PFSK-1 (cell line): Measurements from ENCODE around the gene SMCO1.

Experiments used
- FOXP2 ChIP-seq: optimal IDR thresholded peaks from 2 replicates; pipeline ENCODE3; 2011; ENCODE audit warnings: borderline replicate concordance, control low read depth, inconsistent platforms; ENCODE audit not compliant: insufficient read depth; ENCODE audit errors: extremely low read length, extremely low read depth
- POLR2AphosphoS5 ChIP-seq: IDR thresholded peaks from 2 replicates; pipeline ENCODE4 v1.6.1; 2012; ENCODE audit warnings: low read depth, mild to moderate bottlenecking, control low read depth, low read length, moderate library complexity
- REST ChIP-seq, 2 experiments: IDR thresholded peaks; 2 replicates each; pipeline versions ENCODE4 v1.6.1 to v1.8.0; 2011 to 2012; ENCODE audit warnings: low read depth in 2 of 2, low read length in 2 of 2, control low read depth in 1 of 2, inconsistent platforms in 1 of 2, mild to moderate bottlenecking in 1 of 2, moderate library complexity in 1 of 2; ENCODE audit not compliant: insufficient read depth in 1 of 2
- SIN3A ChIP-seq: IDR thresholded peaks from 2 replicates; pipeline ENCODE4 v1.6.1; 2012; ENCODE audit warnings: mild to moderate bottlenecking, low read length, moderate library complexity, borderline replicate concordance; ENCODE audit not compliant: insufficient read depth
- TAF1 ChIP-seq: IDR thresholded peaks from 2 replicates; pipeline ENCODE4 v1.6.1; 2012; ENCODE audit warnings: low read length, control low read depth, borderline replicate concordance; ENCODE audit not compliant: insufficient read depth

The SMCO1 gene

GRCh38 chr3:196463478-196463756, 51.7 kb downstream of the SMCO1 start:
- TF ChIP-seq REST (IDR thresholded peaks at IDR 0.05; ENCODE audit: insufficient read depth in 1 of 2, low read depth in 2 of 2, low read length in 2 of 2) (no peak), SIN3A (no peak), TAF1 (no peak), POLR2AphosphoS5 (no peak), FOXP2 (no peak)

- TF ChIP-seq FOXP2 (no peak), SIN3A (no peak), POLR2AphosphoS5 (no peak), TAF1 (no peak), REST (IDR thresholded peaks at IDR 0.05; ENCODE audit: insufficient read depth in 1 of 2, low read depth in 2 of 2, low read length in 2 of 2) (no peak)
Measured at GRCh38 chr3:196458063-196458462, 57.1 kb downstream of the SMCO1 start.
